ENCODE data around the gene SLC2A9. TPM values are rescaled to one million over a fixed set of nuclear protein-coding genes. Genes with fewer than 3 reads are reported as not detected.
"Not testable (repeated sequence)": the region's sequence is repeated elsewhere in the genome, so short reads cannot be mapped to it uniquely, and the experiment has no call there.

The SLC2A9 gene
- total and polyA plus RNA-seq, 7 experiments from 2014 or later, result 0.36 to 9.6 (median 3.3) TPM

- no peaks in the 10 kb centered on the region for H3K36me3 Mint-ChIP-seq
- H3K27me3 Mint-ChIP-seq, result no peaks in the 10 kb centered on the region
- no peak for DNase-seq
- ChIA-PET CTCF (no interaction called here), POLR2A (no interaction called here)
- H3K4me1 ChIP-seq (ENCODE audit: control insufficient read depth in 2 of 2, insufficient read depth in 2 of 2, low read length in 2 of 2), result no peaks in the 10 kb centered on the region
- no peak overlapping the region for H3K27ac Mint-ChIP-seq
- no peaks in the 10 kb centered on the region for H3K4me1 Mint-ChIP-seq
- H3K9me3 Mint-ChIP-seq, result peaks cover 0 to 2% (median 0%) of the 10 kb centered on the region in 11 donors
- intact Hi-C loops (cut with micrococcal nuclease), result no loop called here
- H3K4me3 ChIP-seq (ENCODE audit: low read length), result no peak overlapping the region
- H3K4me3 Mint-ChIP-seq, result no peak overlapping the region
- ATAC-seq, result no peak
- H3K36me3 ChIP-seq (ENCODE audit: control insufficient read depth in 2 of 3, insufficient read depth in 3 of 3, low read length in 3 of 3), result no peaks in the 10 kb centered on the region
- H3K27ac ChIP-seq (ENCODE audit: low read depth, low read length), result no peak overlapping the region
- H3K27me3 ChIP-seq (ENCODE audit: control insufficient read depth in 2 of 2, insufficient read depth in 2 of 2, low read length in 2 of 2), result no peaks in the 10 kb centered on the region
- H3K9me3 ChIP-seq (ENCODE audit: control insufficient read depth in 2 of 3, low read length in 3 of 3), result no peaks in the 10 kb centered on the region
Measured at GRCh38 chr4:9913846-9914245, 107.5 kb downstream of the SLC2A9 start.

GRCh38 chr4:9906996-9907395 lies 114.3 kb downstream of the SLC2A9 start:
- H3K27me3 ChIP-seq (ENCODE audit: control insufficient read depth in 2 of 2, insufficient read depth in 2 of 2, low read length in 2 of 2), result no peaks in the 10 kb centered on the region
- H3K9me3 Mint-ChIP-seq, result peaks cover 0 to 2% (median 0%) of the 10 kb centered on the region in 11 donors
- intact Hi-C loops (cut with micrococcal nuclease), result no loop called here
- no peak overlapping the region for H3K27ac ChIP-seq (ENCODE audit: low read depth, low read length)
- H3K36me3 ChIP-seq (ENCODE audit: control insufficient read depth in 2 of 3, insufficient read depth in 3 of 3, low read length in 3 of 3), result no peaks in the 10 kb centered on the region
- POLR2A ChIA-PET, result no interaction called here
- CTCF ChIA-PET, result no interaction called here
- H3K4me3 ChIP-seq (ENCODE audit: low read length), result no peak overlapping the region
- no peak overlapping the region for H3K4me3 Mint-ChIP-seq
- peaks cover 0 to 3% (median 0%) of the 10 kb centered on the region in 5 donors for H3K36me3 Mint-ChIP-seq
- no peak overlapping the region for H3K27ac Mint-ChIP-seq
- DNase-seq, result no peak
- H3K4me1 ChIP-seq (ENCODE audit: control insufficient read depth in 2 of 2, insufficient read depth in 2 of 2, low read length in 2 of 2), result no peaks in the 10 kb centered on the region
- no peak for ATAC-seq
- peaks cover 0 to 6% (median 0%) of the 10 kb centered on the region in 7 donors for H3K4me1 Mint-ChIP-seq
- peaks cover 0 to 4% (median 0%) of the 10 kb centered on the region in 5 donors for H3K27me3 Mint-ChIP-seq
- H3K9me3 ChIP-seq (ENCODE audit: control insufficient read depth in 2 of 3, low read length in 3 of 3), result no peaks in the 10 kb centered on the region

GRCh38 chr4:9904976-9905587 lies 116.2 kb downstream of the SLC2A9 start:
- Mint-ChIP-seq H3K27ac (no peak overlapping the region), H3K36me3 (peaks cover 0 to 3% (median 0%) of the 10 kb centered on the region in 5 donors), H3K9me3 (no peaks in the 10 kb centered on the region), H3K4me1 (peaks cover 0 to 6% (median 0%) of the 10 kb centered on the region in 7 donors), H3K27me3 (peaks cover 0 to 9% (median under 1%) of the 10 kb centered on the region in 5 donors), H3K4me3 (no peak overlapping the region)
- Histone ChIP-seq H3K4me3 (ENCODE audit: low read length) (no peak overlapping the region), H3K27me3 (ENCODE audit: control insufficient read depth in 2 of 2, insufficient read depth in 2 of 2, low read length in 2 of 2) (no peaks in the 10 kb centered on the region), H3K9me3 (ENCODE audit: control insufficient read depth in 2 of 3, low read length in 3 of 3) (no peaks in the 10 kb centered on the region), H3K36me3 (ENCODE audit: control insufficient read depth in 2 of 3, insufficient read depth in 3 of 3, low read length in 3 of 3) (no peaks in the 10 kb centered on the region), H3K4me1 (ENCODE audit: control insufficient read depth in 2 of 2, insufficient read depth in 2 of 2, low read length in 2 of 2) (no peaks in the 10 kb centered on the region), H3K27ac (ENCODE audit: low read depth, low read length) (no peak overlapping the region)
- intact Hi-C loops (cut with micrococcal nuclease), result no loop called here
- ChIA-PET CTCF (no interaction called here), POLR2A (no interaction called here)
- ATAC-seq (no peak), DNase-seq (no peak)

GRCh38 chr4:9903317-9903716 lies 118.0 kb downstream of the SLC2A9 start:
- Mint-ChIP-seq H3K36me3 (peaks cover 0 to 3% (median 0%) of the 10 kb centered on the region in 5 donors), H3K27ac (no peak overlapping the region), H3K4me3 (no peak overlapping the region), H3K9me3 (no peaks in the 10 kb centered on the region), H3K27me3 (peaks cover 0 to 14% (median 6%) of the 10 kb centered on the region in 5 donors), H3K4me1 (peaks cover 0 to 6% (median 0%) of the 10 kb centered on the region in 7 donors)
- no peaks in the 10 kb centered on the region for H3K36me3 ChIP-seq (ENCODE audit: control insufficient read depth in 2 of 3, insufficient read depth in 3 of 3, low read length in 3 of 3)
- no peak for DNase-seq
- ChIA-PET CTCF (no interaction called here), POLR2A (no interaction called here)
- ATAC-seq, result no peak
- H3K27me3 ChIP-seq (ENCODE audit: control insufficient read depth in 2 of 2, insufficient read depth in 2 of 2, low read length in 2 of 2), result no peaks in the 10 kb centered on the region
- intact Hi-C loops (cut with micrococcal nuclease), result no loop called here
- no peaks in the 10 kb centered on the region for H3K4me1 ChIP-seq (ENCODE audit: control insufficient read depth in 2 of 2, insufficient read depth in 2 of 2, low read length in 2 of 2)
- no peak overlapping the region for H3K4me3 ChIP-seq (ENCODE audit: low read length)
- no peak overlapping the region for H3K27ac ChIP-seq (ENCODE audit: low read depth, low read length)
- no peaks in the 10 kb centered on the region for H3K9me3 ChIP-seq (ENCODE audit: control insufficient read depth in 2 of 3, low read length in 3 of 3)

GRCh38 chr4:9901257-9901656 lies 120.0 kb downstream of the SLC2A9 start:
- Histone ChIP-seq H3K27me3 (ENCODE audit: control insufficient read depth in 2 of 2, insufficient read depth in 2 of 2, low read length in 2 of 2) (no peaks in the 10 kb centered on the region), H3K4me1 (ENCODE audit: control insufficient read depth in 2 of 2, insufficient read depth in 2 of 2, low read length in 2 of 2) (no peaks in the 10 kb centered on the region), H3K36me3 (ENCODE audit: control insufficient read depth in 2 of 3, insufficient read depth in 3 of 3, low read length in 3 of 3) (no peaks in the 10 kb centered on the region), H3K9me3 (ENCODE audit: control insufficient read depth in 2 of 3, low read length in 3 of 3) (no peaks in the 10 kb centered on the region), H3K27ac (ENCODE audit: low read depth, low read length) (no peak overlapping the region), H3K4me3 (ENCODE audit: low read length) (no peak overlapping the region)
- DNase-seq (no peak), ATAC-seq (no peak)
- peaks cover 0 to 16% (median 6%) of the 10 kb centered on the region in 5 donors for H3K27me3 Mint-ChIP-seq
- H3K36me3 Mint-ChIP-seq, result peaks cover 0 to 3% (median 0%) of the 10 kb centered on the region in 5 donors
- H3K27ac Mint-ChIP-seq, result no peak overlapping the region
- peaks cover 0 to 6% (median 0%) of the 10 kb centered on the region in 7 donors for H3K4me1 Mint-ChIP-seq
- POLR2A ChIA-PET, result no interaction called here
- CTCF ChIA-PET, result no interaction called here
- intact Hi-C loops (cut with micrococcal nuclease), result no loop called here
- H3K4me3 Mint-ChIP-seq, result no peak overlapping the region
- H3K9me3 Mint-ChIP-seq, result no peaks in the 10 kb centered on the region

GRCh38 chr4:9900633-9901032 lies 120.7 kb downstream of the SLC2A9 start:
- POLR2A ChIA-PET; H3K4me3 Mint-ChIP-seq; intact Hi-C loops (cut with micrococcal nuclease); H3K4me1 Mint-ChIP-seq; H3K9me3 ChIP-seq (ENCODE audit: control insufficient read depth in 2 of 3, low read length in 3 of 3); H3K4me1 ChIP-seq (ENCODE audit: control insufficient read depth in 2 of 2, insufficient read depth in 2 of 2, low read length in 2 of 2); H3K36me3 ChIP-seq (ENCODE audit: control insufficient read depth in 2 of 3, insufficient read depth in 3 of 3, low read length in 3 of 3); H3K27ac ChIP-seq (ENCODE audit: low read depth, low read length); H3K27me3 ChIP-seq (ENCODE audit: control insufficient read depth in 2 of 2, insufficient read depth in 2 of 2, low read length in 2 of 2); H3K36me3 Mint-ChIP-seq; H3K4me3 ChIP-seq (ENCODE audit: low read length); DNase-seq; H3K27ac Mint-ChIP-seq; H3K9me3 Mint-ChIP-seq; CTCF ChIA-PET: not testable (repeated sequence)
- H3K27me3 Mint-ChIP-seq, result peaks cover 0 to 21% (median 6%) of the 10 kb centered on the region in 5 donors
- peak; percentile 50 for ATAC-seq

- Mint-ChIP-seq H3K4me3 (no peak overlapping the region), H3K9me3 (no peaks in the 10 kb centered on the region), H3K27me3 (peaks cover 0 to 22% (median 6%) of the 10 kb centered on the region in 5 donors), H3K4me1 (no peaks in the 10 kb centered on the region), H3K36me3 (peaks cover 0 to 3% (median 0%) of the 10 kb centered on the region in 5 donors), H3K27ac (no peak overlapping the region)
- POLR2A ChIA-PET, result no interaction called here
- Histone ChIP-seq H3K4me1 (ENCODE audit: control insufficient read depth in 2 of 2, insufficient read depth in 2 of 2, low read length in 2 of 2) (no peaks in the 10 kb centered on the region), H3K27me3 (ENCODE audit: control insufficient read depth in 2 of 2, insufficient read depth in 2 of 2, low read length in 2 of 2) (no peaks in the 10 kb centered on the region), H3K27ac (ENCODE audit: low read depth, low read length) (no peak overlapping the region), H3K4me3 (ENCODE audit: low read length) (no peak overlapping the region), H3K9me3 (ENCODE audit: control insufficient read depth in 2 of 3, low read length in 3 of 3) (no peaks in the 10 kb centered on the region), H3K36me3 (ENCODE audit: control insufficient read depth in 2 of 3, insufficient read depth in 3 of 3, low read length in 3 of 3) (no peaks in the 10 kb centered on the region)
- DNase-seq (no peak), ATAC-seq (no peak)
- CTCF ChIA-PET, result no interaction called here
- intact Hi-C loops (cut with micrococcal nuclease), result loop anchor here in 1 of 2 donors (5.0 to 10.0 kb wide), 2 partner anchors 115 to 137 kb away; no protein-coding TSS in a partner anchor
Measured at GRCh38 chr4:9899306-9900055, 121.8 kb downstream of the SLC2A9 start.
